ENCODE results near the gene PAQR3.

The PAQR3 gene

GRCh38 chr4:78862314-78862737 lies 76.9 kb downstream of the PAQR3 start:
- no peak for DNase-seq (ENCODE audit: low read depth)

Measured in T follicular helper cell (primary cell).